Activated CD4-positive, alpha-beta T cell treated with anti-CD3 and anti-CD28 coated beads for 48 hours (primary cell): ENCODE results near the gene PGAP2.

ENCODE experiments used
- DNase-seq: peaks from one replicate; pipeline ENCODE4 v3.0.0-alpha.2; 2020

The PGAP2 gene

DNA sequence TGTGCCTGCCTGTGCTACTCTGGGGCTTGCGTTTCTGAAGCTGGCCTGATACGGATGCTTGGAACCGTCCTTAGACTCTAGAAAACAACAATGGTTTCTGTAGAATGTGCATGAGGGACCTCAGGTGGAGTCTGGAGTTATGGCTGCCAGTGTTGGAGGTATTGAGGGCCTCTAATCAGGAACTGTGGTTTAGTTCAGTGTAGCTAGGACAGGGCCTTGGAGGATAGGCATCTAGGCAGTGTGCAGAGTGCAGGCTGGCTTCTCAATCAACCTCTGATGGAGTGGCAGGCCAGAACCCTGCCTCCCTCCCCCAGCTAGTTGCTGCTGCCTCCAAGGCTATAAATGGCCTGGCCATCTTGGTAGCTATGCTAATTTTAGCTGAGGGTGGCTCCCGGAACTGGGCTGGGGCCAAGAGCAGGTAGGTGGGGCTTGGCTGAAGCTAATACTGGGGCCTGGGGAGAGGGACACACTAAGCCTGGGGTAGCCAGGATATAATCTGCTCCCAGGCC, 51.1 kb downstream of the PGAP2 start:
- no peak for DNase-seq

DNA sequence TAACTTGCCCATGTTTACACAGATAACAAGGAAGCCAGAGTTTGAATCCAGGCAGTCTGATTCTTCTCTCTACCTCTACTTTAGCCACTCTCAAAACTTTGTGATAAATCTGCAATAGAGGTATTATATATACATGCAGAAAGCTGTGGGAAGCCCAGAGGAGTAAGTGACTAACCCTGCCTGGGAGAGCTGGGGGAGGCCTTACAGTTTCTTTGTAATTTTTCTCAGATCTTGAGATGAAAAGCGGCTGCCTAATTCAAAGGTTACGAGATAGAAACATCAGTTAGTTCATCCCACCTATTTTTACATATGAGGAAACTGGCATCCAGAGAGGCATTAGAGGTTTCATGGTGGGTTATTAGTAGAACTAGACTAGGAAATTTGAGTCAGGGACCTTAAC, 52.0 kb downstream of the PGAP2 start:
- DNase-seq: peak; percentile 69

DNA sequence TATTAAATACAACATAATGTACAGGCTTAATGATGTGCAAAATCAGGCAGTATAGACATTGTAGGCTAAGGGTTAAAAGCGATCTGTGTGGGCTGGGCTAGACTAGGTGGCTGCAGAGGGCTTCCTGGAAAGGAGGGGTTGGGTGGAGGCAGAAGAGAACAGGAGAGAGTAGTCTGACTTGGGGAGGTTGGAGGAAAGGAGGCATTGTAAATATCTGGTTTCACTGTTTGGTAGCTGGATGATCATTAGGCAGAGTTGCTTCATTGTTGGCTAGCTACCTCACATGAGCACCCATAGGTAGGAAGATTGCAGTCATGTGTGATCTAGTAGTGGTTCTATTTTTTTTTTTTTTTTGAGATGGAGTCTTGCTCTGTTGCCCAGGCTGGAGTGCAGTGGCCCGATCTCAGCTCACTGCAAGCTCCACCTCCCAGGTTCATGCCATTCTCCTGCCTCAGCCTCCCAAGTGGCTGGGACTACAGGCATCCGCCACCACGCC, 52.6 kb downstream of the PGAP2 start:
- DNase-seq: peak; percentile 54

DNA sequence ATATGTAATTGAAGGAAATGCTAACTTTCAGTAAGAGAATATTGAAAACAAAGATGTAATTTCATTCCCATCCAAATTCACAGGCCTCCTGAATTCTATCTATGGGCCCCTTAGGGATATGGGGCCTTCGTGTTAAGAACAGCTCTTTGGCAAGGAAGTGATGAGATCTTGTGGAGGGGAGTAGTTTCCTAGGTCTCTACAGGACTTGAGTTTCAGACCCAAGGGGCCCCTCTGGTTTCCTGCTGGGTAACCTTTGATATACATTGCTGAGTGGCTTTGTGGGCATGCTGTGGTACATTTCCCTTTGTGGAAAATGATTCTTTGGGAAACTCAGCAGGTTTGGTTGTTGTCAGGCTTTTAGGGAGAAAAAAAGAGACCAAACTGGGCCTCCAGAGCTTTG, 53.3 kb downstream of the PGAP2 start:
- DNase-seq: no peak

GRCh38 chr11:3865388-3866193, 57.2 kb downstream of the PGAP2 start:
- no peak for DNase-seq

DNA sequence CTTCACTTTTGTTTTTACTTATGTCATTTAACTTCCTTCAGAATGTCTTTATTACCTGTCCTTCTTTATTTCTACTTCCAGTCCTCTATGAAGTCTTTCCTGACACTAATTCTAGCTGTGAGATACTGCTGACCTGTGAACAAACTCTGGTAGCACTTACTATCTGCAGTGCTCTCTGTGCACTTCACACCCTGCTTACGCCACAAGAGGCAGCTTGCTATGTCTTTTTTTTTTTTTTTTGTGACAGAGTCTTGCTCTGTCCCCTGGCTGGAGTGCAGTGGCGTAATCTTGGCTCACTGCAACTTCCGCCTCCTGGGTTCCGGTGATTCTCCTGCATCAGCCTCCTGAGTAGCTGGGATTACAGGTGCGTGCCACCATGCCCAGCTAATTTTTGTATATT, 57.8 kb downstream of the PGAP2 start:
- no peak for DNase-seq

GRCh38 chr11:3866836-3867208, 58.5 kb downstream of the PGAP2 start:
- no peak for DNase-seq

DNA sequence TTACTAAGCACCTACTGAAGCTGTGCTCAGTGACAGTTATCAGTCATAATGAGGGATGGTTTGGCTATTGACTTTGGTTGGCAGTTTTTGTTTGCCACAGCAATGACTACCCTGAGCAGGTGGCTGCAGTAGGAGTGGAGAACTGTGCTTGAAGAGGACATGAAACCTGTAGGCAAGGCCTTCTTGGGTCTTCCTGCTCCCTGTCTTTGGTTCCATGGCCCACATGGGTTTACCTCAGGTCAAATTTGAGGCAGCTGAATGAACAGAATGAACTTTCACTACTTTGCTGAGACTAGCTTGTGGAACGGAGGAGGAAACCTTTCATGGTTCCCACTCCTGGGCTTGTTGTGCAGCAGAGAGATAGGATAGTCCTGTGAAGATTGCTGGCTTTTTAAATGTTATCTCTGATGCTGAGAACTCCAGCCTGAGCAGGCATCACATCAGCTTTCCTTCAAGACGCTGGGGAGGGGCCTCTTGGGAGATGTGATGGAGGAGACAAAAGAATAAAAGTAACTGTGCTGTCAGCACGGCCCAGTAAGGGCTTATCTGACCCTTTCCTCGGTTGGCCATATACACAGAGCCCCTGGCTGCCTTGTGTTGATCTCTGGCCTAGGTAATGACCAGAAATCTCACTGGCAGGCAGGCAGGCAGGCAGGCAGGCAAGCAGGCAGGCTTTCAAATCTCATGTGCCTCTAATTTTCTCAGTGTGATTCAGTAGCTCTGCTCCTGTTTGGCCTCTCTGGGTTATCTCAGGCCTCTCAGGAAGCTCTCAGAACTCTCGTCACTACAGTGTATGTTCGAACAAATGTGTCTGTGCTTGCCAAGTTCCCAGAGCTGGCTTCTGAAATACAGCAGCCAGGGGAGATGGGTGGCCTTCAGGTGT, 59.1 kb downstream of the PGAP2 start:
- peak; percentile 49 for DNase-seq

- DNase-seq: no peak
Observed at GRCh38 chr11:3873712-3874349, 65.5 kb downstream of the PGAP2 start.
